NCI-H128 (cell line): ENCODE results near the gene XKR7.

Experiments
- DNase-seq: peaks from one replicate; lab custom pipeline; 2025; ENCODE audit not compliant: unreplicated experiment; lab: John Stamatoyannopoulos, UW

The XKR7 gene

GRCh38 chr20:32037929-32038328 lies 70.0 kb downstream of the XKR7 start:
- no peak for DNase-seq

- DNase-seq, result no peak
Measured at GRCh38 chr20:32040142-32040953, 72.4 kb downstream of the XKR7 start.

GRCh38 chr20:32045999-32046398 lies 78.0 kb downstream of the XKR7 start:
- DNase-seq, result no peak

GRCh38 chr20:32050324-32050841 lies 82.4 kb downstream of the XKR7 start:
- no peak for DNase-seq

GRCh38 chr20:32050851-32051556 lies 83.1 kb downstream of the XKR7 start:
- no peak for DNase-seq

- no peak for DNase-seq
Measured at GRCh38 chr20:32051720-32052089, 83.8 kb downstream of the XKR7 start.

GRCh38 chr20:32052090-32052777 lies 84.3 kb downstream of the XKR7 start, which contains the start of gene HCK:
Gene HCK, plus strand, starts transcription at chr20:32052242.
- DNase-seq, result no peak

- DNase-seq, result no peak
Measured at GRCh38 chr20:32052778-32053362, 84.9 kb downstream of the XKR7 start.
